H54 (cell line): Measurements from ENCODE around the gene KPNB1.

Experiments used
- DNase-seq: peaks from one replicate; pipeline ENCODE4 v3.0.0; 2011; ENCODE audit warnings: low spot score, mixed read lengths; ENCODE audit not compliant: insufficient read length
- FAIRE-seq: peaks from 3 replicates; lab custom pipeline; 2011; peaks lifted over from hg19 to GRCh38; lab: Jason Lieb, UNC
- POLR2A ChIP-seq: IDR thresholded peaks from 2 replicates; pipeline ENCODE4 v1.6.1; 2011; ENCODE audit warnings: low read depth, mild to moderate bottlenecking, low read length

The KPNB1 gene

GRCh38 chr17:47701608-47702007, 51.9 kb downstream of the KPNB1 start:
- no peak for TF ChIP-seq POLR2A
- FAIRE-seq (no peak), DNase-seq (no peak)

DNA sequence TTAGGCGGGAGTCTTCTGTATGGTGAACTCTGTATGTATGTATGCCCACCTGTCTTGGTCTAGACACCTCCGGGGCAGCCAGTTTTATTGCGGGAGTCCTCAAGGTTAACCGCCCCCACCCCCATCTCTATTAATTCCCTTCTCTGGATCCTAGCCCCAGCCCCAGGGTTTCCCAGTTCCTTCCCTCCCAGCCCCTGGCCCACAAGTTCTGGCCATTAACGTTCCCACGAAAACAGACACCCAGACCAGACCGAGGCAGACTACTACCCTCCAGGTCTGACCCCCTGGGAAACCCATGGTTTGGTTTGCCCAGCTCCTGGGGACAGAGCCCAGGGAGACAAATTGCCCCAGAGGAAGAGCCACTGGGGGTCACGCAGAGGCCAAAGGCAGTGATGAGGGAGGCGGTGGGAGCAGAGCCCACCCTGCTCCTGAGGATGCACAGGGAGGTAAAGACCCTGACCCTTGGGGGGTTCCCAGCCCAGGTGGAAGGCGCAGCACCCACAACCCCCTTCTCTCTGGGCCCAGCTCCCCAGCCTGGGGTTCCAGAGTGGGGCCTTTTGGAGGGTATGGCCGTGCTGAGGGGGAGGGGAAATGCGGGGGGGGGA, 52.8 kb downstream of the KPNB1 start:
- no peak for FAIRE-seq
- no peak for TF ChIP-seq POLR2A
- DNase-seq = no peak

GRCh38 chr17:47703191-47703591, 53.5 kb downstream of the KPNB1 start:
- DNase-seq (no peak), FAIRE-seq (no peak)
- TF ChIP-seq POLR2A = no peak

DNA sequence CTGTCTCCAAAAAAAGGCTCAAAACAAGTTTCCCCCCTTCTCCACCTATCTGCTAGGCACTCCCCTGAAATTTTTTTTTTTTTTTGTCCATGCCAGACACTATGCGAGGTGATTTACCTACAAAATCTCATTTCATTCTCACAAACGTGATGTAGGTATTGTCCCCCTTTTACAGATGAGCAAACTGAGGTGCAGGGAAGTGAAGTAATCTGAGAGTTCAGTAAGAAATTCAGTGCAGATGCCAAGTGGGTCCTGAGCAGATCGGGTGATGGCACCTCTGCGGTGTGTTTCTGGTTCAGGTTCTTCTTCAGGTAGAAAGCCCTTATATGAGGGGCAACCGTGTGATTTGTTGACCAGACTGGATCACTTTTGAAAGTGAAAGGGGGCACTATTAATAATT, 54.0 kb downstream of the KPNB1 start:
- TF ChIP-seq POLR2A = no peak
- no peak for DNase-seq
- FAIRE-seq = no peak

DNA sequence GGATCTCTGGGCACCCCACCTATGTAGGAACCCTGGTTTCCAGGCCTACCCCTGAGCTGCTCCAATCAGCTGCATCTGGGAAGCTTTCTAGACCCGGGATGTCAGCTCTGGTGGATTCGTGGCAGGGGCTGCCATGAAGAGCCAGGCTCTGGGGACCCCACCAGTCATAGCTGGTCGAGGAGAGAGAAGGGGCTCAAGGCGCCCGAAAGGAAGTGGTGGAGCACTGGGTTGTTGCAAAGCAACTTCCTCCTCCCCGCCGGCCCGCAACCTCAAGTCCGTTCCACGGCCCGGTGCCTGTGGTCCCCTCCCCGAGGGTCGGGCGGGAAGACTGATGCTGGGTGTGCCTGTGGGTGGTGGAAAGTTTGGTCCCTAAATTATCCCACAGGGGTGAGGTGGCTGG, 54.4 kb downstream of the KPNB1 start:
- FAIRE-seq (no peak), DNase-seq (no peak)
- TF ChIP-seq POLR2A = no peak

- no peak for FAIRE-seq
- DNase-seq = no peak
- TF ChIP-seq POLR2A = no peak
Measured at GRCh38 chr17:47704736-47705135, 55.0 kb downstream of the KPNB1 start.

DNA sequence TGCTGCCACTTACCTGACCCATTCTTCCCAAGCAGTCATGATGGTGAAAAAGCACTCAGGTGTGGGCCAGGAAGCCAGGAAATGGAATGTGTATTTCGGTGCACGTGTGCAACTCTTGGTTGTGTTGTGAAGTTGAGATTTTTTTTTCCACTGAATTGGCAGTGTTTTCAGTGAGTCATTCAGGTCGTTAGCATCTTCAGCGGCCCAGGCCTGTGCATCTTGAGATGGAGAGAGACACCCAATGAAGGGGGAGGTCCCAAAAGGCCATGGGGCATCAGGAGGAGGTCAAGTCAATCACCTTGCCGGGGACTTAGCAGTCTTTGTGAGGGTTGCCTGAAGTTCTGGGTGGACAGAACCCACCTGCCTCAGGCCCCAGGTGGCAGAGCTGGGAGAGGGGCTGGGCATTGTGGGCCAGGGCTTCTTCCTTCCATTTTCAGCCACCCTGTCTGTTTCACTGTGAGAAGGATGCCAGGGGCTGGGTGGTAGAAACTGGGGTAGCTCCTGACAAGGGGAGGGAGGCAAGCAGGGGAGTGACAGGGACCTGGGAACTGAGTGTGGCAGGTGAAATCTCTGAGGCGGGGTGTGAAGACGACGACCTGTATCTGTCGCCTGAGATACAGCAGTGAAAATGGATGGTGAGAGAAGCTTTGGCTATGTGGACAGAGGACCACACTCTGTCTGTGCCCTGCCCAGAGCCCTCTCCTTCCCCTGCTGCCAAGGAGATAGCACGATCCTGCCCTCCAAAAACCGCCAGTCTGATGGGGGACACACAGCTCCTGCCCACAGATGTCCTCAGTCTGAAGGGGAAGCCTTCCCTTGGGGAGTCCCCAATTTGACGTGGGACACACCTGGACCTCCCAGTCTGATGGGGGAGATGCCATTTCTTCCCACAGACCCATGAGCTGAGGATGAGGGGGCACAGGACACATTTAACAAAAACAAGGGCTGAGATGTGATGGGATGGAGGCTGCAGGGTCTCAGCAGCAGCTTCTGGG, 56.1 kb downstream of the KPNB1 start:
- DNase-seq = no peak
- FAIRE-seq = no peak

GRCh38 chr17:47707056-47707804, 57.5 kb downstream of the KPNB1 start:
- TF ChIP-seq POLR2A = no peak
- FAIRE-seq = no peak
- DNase-seq = no peak

More for the DNA sequence above, 56.1 kb downstream of the KPNB1 start:
- no peak for TF ChIP-seq POLR2A

GRCh38 chr17:47707884-47708283, 58.2 kb downstream of the KPNB1 start:
- TF ChIP-seq POLR2A = no peak
- DNase-seq = no peak
- no peak for FAIRE-seq

DNA sequence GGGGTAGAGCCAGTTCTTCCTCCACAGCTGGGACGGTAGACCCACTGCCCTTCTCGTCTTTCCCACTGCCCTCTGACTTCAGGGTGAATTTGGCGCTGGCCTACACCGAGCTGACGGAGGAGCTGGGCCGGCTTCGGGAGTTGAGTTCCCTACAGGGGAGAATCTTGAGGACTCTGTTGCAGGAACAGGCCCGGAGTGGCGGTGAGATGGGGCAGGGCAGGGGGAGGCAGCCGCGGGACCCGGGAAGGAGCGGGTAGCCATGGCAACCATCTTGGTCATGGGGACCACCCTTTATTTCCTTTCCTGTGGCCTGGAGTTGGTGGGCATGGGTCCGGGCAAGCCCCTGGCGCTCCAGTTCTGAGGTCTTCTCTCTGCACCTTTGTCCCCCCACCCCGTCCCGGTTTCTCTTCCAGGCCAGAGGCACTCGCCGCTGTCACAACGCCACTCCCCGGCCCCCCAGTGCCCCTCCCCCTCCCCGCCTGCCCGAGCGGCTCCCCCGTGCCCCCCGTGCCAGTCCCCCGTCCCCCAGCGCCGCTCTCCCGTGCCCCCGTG, 58.7 kb downstream of the KPNB1 start:
- DNase-seq = no peak

GRCh38 chr17:47708864-47709541, 59.3 kb downstream of the KPNB1 start:
- DNase-seq (no peak), FAIRE-seq (no peak)
- TF ChIP-seq POLR2A = no peak

More for the DNA sequence above, 58.7 kb downstream of the KPNB1 start:
- no peak for TF ChIP-seq POLR2A
- no peak for FAIRE-seq

- no peak for TF ChIP-seq POLR2A
- no peak for FAIRE-seq
- no peak for DNase-seq
Measured at GRCh38 chr17:47709594-47709993, 59.9 kb downstream of the KPNB1 start.

DNA sequence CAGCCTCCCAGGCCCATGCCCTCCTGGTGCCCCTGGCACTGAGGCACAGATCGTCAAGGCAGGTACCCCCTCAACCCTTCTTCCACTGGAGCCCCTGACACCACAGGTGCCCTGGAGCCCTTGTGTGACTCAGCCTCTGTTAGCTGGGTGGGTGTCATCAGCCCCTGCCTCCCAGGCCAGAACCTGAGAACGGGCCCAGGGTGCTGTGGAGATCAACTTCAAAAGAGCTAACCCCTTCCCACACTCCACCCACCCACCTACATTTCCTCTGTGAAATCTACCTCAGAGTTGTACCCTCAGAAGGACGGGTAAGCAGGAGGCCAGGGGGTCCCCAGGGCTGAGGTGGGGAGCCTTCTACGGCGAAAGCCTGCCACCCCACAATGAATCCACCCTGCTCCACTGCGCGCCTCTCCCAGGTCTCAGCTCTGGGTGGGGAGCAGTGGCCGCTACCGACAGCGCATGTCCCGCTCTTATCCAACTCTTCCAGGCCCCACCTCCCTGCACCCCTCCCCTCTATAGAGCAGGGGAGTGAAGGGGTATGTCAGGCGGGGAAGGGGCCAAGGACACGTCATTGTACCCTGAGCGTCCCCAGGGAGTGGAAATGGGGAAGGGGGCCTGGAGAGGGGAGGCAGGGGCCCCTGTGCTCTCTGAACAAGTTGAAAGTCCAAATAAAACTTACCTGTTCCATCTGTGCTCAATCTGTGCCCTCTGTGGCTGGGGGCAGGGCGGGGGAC, 61.8 kb downstream of the KPNB1 start:
- no peak for TF ChIP-seq POLR2A
- no peak for FAIRE-seq
- DNase-seq = no peak
